Fibroblast of skin of right quadriceps (primary cell): ENCODE results near the gene LPCAT3.

ENCODE experiments used
- DNase-seq: peaks from one replicate; pipeline ENCODE4 v3.0.0-alpha.2; 2013

The LPCAT3 gene

GRCh38 chr12:6935371-6936193 lies 82.7 kb downstream of the LPCAT3 start:
- no peak for DNase-seq

GRCh38 chr12:6934110-6934509 lies 84.2 kb downstream of the LPCAT3 start:
- no peak for DNase-seq

DNA sequence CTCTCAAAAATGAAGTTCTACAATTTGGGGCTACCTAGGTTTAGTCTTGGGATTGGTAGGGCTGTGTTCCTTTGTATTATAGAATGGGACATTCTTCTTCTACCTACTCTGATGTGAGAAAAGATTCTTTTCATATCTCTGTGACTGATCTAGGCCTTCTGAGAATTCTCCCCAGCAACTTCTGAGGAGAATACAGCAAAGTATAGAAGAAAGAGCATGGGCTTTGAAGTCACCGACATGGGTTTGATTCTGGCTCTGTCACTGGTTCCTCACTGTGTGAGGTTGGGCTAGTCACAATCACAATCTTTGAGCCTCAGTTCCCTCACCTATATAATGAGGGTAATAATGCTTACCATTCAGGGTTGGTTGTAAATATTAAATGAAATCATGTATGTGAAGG lies 85.5 kb downstream of the LPCAT3 start:
- no peak for DNase-seq

- no peak for DNase-seq
Observed at GRCh38 chr12:6929466-6930452, 88.5 kb downstream of the LPCAT3 start.

GRCh38 chr12:6928703-6929407 lies 89.4 kb downstream of the LPCAT3 start:
- DNase-seq = no peak

GRCh38 chr12:6928022-6928702 lies 90.1 kb downstream of the LPCAT3 start:
- DNase-seq = no peak

- DNase-seq = peak; percentile 85
Observed at GRCh38 chr12:6927379-6928021, 90.8 kb downstream of the LPCAT3 start, which contains the start of gene ATN1. ATN1 (plus strand) TSS chr12:6927959; CDS start chr12:6934002, 6,043 bp downstream.
